NCI-H1436 treated with DMSO at 0.1 percent for 48 hours (cell line): ENCODE results near the gene PHF21A.
"Not testable (repeated sequence)": the region's sequence is repeated elsewhere in the genome, so short reads cannot be mapped to it uniquely, and the experiment has no call there.

ENCODE experiments used
- DNase-seq: peaks from one replicate; lab custom pipeline; 2025; lab: John Stamatoyannopoulos, UW

Gene PHF21A

GRCh38 chr11:46036009-46036408 lies 85.2 kb downstream of the PHF21A start:
- DNase-seq: no peak

GRCh38 chr11:46034041-46034440 lies 87.2 kb downstream of the PHF21A start:
- DNase-seq: no peak

DNA sequence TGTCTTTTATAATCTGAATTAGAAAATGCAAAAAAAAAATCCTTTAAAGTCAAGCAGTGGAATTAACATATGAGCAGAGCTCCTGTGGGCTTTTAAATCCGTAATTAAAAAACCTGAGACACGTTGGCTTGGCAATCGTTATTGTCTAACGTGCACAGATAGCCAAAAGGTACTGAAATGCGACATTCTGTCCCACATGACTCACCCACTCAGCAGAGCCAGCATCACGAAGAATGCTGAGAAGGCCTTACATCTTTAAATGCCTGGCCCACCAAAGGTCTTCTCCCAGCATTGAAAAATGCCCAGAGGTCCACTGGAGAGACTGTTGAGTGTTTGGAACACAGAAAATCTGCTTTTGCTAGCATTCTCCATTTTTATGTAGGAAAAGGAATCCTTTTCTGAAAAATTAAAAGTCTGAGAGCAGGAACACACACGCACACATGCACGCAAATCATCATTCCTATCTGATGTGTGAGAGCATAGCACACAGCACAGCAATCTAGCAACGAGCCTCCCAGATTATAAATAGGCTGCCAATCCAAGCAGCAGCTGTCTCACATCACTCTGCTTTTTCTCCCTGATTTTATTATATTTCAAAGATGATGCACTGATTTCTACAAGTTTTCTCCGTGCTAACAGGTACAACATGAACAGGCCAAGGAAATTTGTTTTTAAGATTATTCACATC lies 94.5 kb downstream of the PHF21A start:
- DNase-seq: no peak

- no peak for DNase-seq
Measured at GRCh38 chr11:46020084-46020599, 101.1 kb downstream of the PHF21A start.

DNA sequence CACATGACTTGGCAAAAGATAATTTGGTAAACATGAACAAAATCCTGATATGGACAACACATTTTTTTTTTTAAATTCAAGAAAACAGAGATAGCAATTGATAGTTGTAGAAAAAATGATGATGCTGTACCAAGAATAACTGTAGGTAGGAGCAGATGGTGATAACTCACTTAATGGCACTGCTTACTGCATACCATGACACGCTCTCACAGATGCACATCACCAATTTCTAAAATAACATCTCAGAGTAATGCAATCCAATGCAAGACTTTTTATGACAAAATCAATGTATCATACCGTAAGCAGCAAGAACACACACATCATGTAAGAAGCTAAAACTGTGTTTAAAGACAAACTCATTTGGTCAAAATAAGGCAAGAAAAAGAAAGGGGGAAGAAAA lies 102.6 kb downstream of the PHF21A start:
- no peak for DNase-seq

GRCh38 chr11:46017341-46017740 lies 103.9 kb downstream of the PHF21A start:
- no peak for DNase-seq

DNA sequence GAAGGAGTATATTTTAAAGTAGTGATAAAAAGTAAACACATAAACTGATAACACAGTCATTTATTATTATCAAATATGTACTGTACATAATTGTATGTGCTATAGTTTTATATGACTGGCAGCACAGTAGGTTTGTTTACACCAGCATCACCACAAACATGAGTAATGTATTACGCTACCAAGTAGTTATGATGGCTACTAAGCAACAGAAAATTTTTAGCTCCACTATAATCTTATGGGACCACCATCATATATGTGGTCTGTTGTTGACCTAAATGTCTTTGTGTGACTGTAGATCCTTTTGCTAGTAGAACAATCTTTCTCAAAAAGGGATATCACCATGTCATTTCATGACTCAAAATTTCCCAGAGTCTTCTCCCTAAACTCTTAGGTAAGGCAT lies 105.3 kb downstream of the PHF21A start:
- no peak for DNase-seq

- DNase-seq: not testable (repeated sequence)
Measured at GRCh38 chr11:46014168-46014567, 107.1 kb downstream of the PHF21A start.

- DNase-seq: no peak
Measured at GRCh38 chr11:46012185-46012584, 109.1 kb downstream of the PHF21A start.

DNA sequence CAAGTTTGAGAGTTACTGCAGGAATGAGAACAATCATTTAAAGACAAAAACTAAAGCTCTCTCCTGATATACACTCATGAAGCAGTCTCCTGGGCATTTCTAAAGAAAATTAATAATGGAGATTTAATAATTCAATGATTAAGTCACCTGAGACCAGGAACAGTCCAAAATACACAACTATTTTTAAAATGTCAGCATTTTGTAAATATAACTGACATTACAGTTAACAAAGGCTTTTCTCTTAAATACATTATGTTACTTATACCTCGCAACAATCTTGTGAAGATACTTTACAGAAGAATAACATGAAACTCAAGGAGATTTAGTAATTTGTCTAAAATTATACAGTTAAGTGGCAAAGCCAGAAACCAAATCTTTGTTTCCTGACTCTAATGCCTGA lies 111.2 kb downstream of the PHF21A start:
- no peak for DNase-seq

- DNase-seq: no peak
Measured at GRCh38 chr11:46009647-46010046, 111.6 kb downstream of the PHF21A start.

DNA sequence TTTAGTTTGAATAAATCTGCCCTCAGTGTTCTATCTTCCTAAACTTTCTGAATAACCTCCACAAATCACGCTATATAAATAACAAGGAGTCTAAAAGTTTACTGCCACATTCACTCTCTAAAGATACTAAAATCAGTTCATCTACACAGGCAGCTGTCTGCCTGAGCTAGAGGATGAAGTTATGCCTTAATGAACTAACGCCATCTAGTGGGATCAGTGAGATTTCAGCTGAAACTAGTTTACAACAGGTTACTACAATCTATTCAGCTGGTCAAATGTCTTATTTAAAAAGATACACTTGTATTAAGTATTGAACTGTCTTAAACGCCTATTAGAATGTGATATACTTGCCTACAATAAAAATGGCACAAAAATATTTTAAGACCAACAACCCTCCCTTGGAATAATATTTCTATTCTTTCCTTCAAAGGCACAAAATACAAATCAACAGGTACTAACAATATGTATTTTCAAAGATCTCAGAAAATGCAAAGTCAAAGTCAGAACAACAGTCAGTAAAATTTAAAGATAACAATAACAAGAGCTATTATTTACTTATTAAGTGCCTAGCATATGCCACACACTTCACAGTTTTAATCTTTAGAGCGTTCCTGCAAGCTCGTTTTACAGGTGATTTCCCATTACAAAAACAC lies 114.7 kb downstream of the PHF21A start:
- no peak for DNase-seq

DNA sequence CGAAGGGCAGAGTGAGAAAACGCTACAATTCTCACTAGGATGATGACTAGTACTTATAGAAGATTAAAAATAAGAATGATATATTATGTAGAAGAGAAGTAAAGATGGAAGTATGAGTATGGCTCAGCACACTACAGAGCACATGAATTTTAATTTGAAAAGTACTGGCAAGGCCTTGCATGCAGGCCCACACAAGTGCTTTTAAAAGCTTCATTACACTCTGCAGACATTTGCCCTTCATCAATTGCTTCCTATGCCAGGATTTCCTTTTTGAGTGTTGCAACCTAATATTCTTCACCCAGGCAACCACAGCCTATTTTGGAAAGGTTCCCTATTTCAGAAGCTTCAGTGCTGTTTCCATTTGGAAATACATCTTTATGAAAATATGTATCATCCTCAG lies 117.7 kb downstream of the PHF21A start:
- no peak for DNase-seq

DNA sequence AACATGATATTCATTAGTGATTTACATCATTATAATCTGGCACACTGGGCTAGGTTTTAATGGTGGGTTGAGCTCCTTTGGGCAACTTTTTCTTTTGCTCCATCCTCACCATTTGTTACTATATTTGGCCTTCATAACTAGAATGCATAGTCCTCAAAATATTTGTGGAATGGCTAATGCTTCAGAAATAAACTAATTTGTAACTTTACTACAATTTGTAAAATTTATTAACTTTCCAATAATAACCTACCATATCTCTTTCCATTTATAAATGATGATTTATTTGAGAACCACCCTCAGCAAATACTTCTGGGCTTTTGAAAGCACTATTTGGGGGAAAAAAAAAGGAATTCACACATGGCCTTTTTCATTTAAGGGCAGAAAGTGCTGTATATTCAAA lies 119.1 kb downstream of the PHF21A start:
- no peak for DNase-seq

GRCh38 chr11:46001448-46001914 lies 119.8 kb downstream of the PHF21A start:
- no peak for DNase-seq

DNA sequence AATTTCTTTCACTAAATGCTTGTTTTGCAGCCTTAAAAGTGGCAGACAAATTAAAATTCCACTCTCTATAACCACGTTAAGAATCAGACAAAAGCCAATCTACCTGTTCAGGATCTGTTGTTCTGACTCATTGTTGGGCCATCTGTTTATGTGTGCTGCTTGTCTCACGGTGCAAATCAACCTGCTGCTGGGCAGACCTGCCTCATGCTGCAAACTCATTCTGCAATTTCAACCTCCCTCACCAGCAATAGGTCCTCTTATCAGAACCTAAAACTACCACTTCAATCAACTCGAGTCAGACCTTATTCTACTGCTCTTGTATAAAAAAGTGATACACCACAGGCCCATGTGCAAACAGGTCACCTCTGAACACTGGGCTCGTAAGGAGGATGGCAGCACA lies 123.7 kb downstream of the PHF21A start:
- no peak for DNase-seq

- peak; percentile 25 for DNase-seq
Measured at GRCh38 chr11:45995342-45995734, 125.9 kb downstream of the PHF21A start.

GRCh38 chr11:45994371-45995341 lies 126.6 kb downstream of the PHF21A start:
- no peak for DNase-seq

DNA sequence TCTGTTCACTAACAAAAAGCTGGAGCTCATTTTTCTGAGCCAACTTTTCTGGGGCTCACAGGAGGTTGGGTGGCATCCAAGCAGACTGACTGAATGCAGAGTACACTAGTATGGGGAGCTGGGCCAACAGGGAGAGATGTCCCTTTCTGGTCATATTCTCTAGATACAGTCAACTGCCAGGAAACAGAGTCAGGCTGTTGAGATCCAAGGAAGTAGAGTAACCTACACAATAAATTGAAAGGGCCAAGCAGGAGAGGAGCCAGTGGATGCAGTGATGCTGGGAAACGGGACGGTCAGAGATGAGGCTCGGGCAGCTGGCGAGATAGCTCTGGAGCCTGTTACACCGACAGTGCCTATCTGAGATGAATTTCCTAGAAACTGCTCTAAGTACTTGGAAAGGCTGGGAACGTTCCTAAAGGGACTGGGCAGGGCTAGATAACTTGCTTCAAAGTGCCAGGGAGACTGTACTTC lies 127.7 kb downstream of the PHF21A start:
- DNase-seq: no peak

GRCh38 chr11:45988921-45989320 lies 132.3 kb downstream of the PHF21A start:
- no peak for DNase-seq

- DNase-seq: no peak
Measured at GRCh38 chr11:45985212-45985611, 136.0 kb downstream of the PHF21A start.

- no peak for DNase-seq
Measured at GRCh38 chr11:45984192-45984591, 137.1 kb downstream of the PHF21A start.
